Heart right ventricle (tissue), 16 donors: ENCODE results near the gene NUP93. TPM values are rescaled to one million over a fixed set of nuclear protein-coding genes. Genes with fewer than 3 reads are reported as not detected.
A peak's percentile ranks its signal among the peaks of the same experiment; 100 is the strongest.

ENCODE experiments used
- ATAC-seq, 8 donors: fragments of 200-7000 bp; cut with Tn5 transposase; one replicate each; pipeline ENCODE4 v1.9.1; 2020; ENCODE audit warnings: mild to moderate bottlenecking in 8 of 8, moderate library complexity in 8 of 8, moderate number of reproducible peaks in 1 of 8
- DNase-seq, 2 donors: peaks; one replicate each; pipeline ENCODE4 v3.0.0-alpha.2; 2020
- H3K27ac ChIP-seq, 10 donors: fragments of 200-600 bp; sonication (generic) in 2 of 10; one replicate each; pipeline versions ENCODE4 v1.5.0 to v1.8.0; 2020 to 2022; ENCODE audit warnings: mild to moderate bottlenecking in 3 of 10
- H3K27me3 ChIP-seq, 7 donors: fragments of 200-600 bp; one replicate each; pipeline ENCODE4 v1.8.0; 2021 to 2022; ENCODE audit warnings: mild to moderate bottlenecking in 2 of 7
- H3K36me3 ChIP-seq, 9 donors: fragments of 200-600 bp; sonication (generic) in 1 of 9; one replicate each; pipeline versions ENCODE4 v1.5.0 to v1.8.0; 2020 to 2022; ENCODE audit warnings: mild to moderate bottlenecking in 2 of 9
- H3K4me1 ChIP-seq, 9 donors: fragments of 200-600 bp; sonication (generic) in 1 of 9; one replicate each; pipeline versions ENCODE4 v1.5.0 to v1.8.0; 2020 to 2022; ENCODE audit warnings: mild to moderate bottlenecking in 4 of 9
- H3K4me3 ChIP-seq, 10 donors: fragments of 200-600 bp; sonication (generic) in 2 of 10; one replicate each; pipeline versions ENCODE4 v1.5.0 to v1.8.0; 2020 to 2022; ENCODE audit warnings: mild to moderate bottlenecking in 7 of 10, moderate library complexity in 2 of 10
- H3K9me3 ChIP-seq, 11 donors: fragments of 200-600 bp in 10 of 11; sonication (generic) in 2 of 11; one replicate each; pipeline versions ENCODE4 v1.5.0 to v1.8.0; 2013 to 2022; ENCODE audit warnings: mild to moderate bottlenecking in 2 of 11, control low read depth in 1 of 11, moderate library complexity in 1 of 11
- CTCF ChIP-seq, 9 donors: fragments of 200-600 bp; sonication (generic) in 2 of 9; IDR thresholded peaks; one replicate each; pipeline versions ENCODE4 v1.5.0 to v1.8.0; 2021 to 2022; ENCODE audit warnings: antibody characterized with exemption in 9 of 9, mild to moderate bottlenecking in 5 of 9, moderate library complexity in 1 of 9
- WGBS, 2 donors: extraction: QIAGEN DNeasy Blood & Tissue Kit; methylation state at CpG; one replicate each; pipeline ENCODE4 v1.1.7; 2013; ENCODE audit warnings: inconsistent platforms in 1 of 2; 5-methylcytosine and 5-hydroxymethylcytosine counted together
- intact Hi-C, 10 donors: fragments of 100-400 bp; cut with DNase I; formaldehyde crosslinking; loops; one replicate each; pipeline versions ENCODE4 v1.11.1 to v1.14.2; 2022
- polyA plus RNA-seq, 2 donors: library from polyadenylated mRNA; stranded (reverse); fragments of 200-250 nt; gene quantifications; one replicate each; pipeline ENCODE4 v1.2.3, GENCODE V29; 2013
- total RNA-seq, 10 donors: library from RNA; stranded (reverse); fragmentation: NEBNext Ultra II Directional in 3 of 10; extraction: Animal tissue kit (Norgen Biotek cat#: 25700) in 3 of 10; gene quantifications; one replicate each; pipeline versions ENCODE4 v1.2.1 to v1.2.4, GENCODE V29; 2021 to 2023
- donor health status: Arrhythmogenic right ventricular cardiomyopathy.
- donor health status: ischemic (EF 13 %, LVEDD 7.1; RV severe dilation, severe dysfunction).
- donor health status: healthy with polysubstance abuse.
- donor health status: DM: no; HTN: yes; CAD: no.
- donor health status: DM: no; HTN: no; CAD: no.
- donor health status: ischemic (EF 25% LVEDD 6.9; RV normal size, moderate dysfunction).
- donor health status: ischemic (EF 25% LVEDD 5.7; RV mildly dilated, moderate dysfunction).
- donor health status: healthy.
- donor health status: DM: yes; HTN: yes; CAD: no.
- donor health status: Ischemic cardiomyopathy.
- donor health status: ischemic (EF 35%, LVEDD 5.7; RV mildly dilated, moderate dysfunction).
- donor health status: nonischemic (EF 11% LVEDD 7.7; RV severe dilation, severe dysfunction).
- donor health status: DM: yes; HTN: yes; CAD: no.
- donor health status: PGD.
- donor health status: ischemic (EF 29% LVEDD 5.4; RV normal size, mild dysfunction).
- donor health status: nonischemic (EF 23%, LVEDD 6.1; RV moderate dilation, normal function).

The NUP93 gene
- total and polyA plus RNA-seq, 12 donors, result 25.4 to 34.8 (median 27.6) TPM

DNA sequence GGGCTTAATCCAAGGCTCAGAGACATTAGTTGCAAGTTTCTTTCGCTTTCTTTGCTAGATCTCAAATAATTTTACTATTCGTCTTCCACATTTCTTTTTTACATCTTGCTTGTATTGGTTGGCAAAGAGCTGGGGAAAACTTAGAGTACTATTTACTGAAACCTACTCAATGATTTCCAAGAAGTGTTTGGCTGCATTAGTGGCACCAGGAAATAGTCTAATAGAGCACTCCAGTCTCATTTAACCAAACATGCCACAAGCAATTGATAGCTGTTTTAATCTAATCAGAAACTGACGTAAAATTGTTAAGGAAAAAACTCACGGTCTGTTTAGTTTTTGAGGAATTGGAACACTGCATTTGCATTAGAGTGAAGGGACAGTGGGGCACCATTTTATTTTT lies 29.0 kb downstream of the NUP93 start:
- 61 to 64% methylated on average over 4 of the region's 4 CpGs for WGBS, 2 donors
- ATAC-seq (no peak), DNase-seq (no peak)
- no peak for TF ChIP-seq CTCF (IDR thresholded peaks at IDR 0.05)
- H3K9me3 ChIP-seq, result peaks cover 0 to 10% (median 0%) of the 10 kb centered on the region in 11 donors
- peaks cover 0 to 40% (median 10%) of the 10 kb centered on the region in 9 donors for H3K36me3 ChIP-seq
- peak overlapping the region in 2 of 10 donors; percentile 34 to 36 for H3K27ac ChIP-seq
- H3K4me1 ChIP-seq, result peaks cover 0 to 10% (median 0%) of the 10 kb centered on the region in 9 donors
- intact Hi-C loops, result no loop called here
- no peaks in the 10 kb centered on the region for H3K27me3 ChIP-seq
- H3K4me3 ChIP-seq, result no peak overlapping the region

DNA sequence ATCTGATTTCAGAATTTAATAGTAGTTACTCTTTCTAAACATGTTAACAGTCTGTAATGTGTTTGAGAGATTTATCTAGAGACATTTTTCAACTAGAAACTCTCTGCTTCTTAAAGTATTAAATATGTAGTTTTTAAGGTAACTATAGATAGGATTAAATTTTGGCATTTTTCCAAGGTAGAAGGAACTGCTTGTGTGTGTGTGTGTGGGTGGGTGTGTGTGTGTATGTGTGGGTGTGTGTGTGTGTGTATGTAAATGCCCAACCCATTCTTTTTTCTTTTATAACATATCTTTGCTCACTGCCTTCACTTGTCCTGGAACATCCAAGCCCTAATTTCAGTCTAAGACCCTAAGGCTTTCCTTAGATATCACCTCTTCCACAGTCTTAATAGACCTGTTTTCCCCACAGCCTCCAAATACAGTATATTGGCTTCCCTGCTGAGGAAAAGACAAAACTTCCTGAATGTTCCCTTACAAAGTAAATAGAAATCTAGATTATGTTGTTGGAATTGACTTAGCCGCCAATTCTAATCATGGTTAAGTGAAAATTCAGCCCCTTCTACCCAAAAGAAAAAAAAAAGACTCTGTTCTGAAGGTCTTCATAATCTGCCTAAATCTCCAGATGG lies 33.5 kb downstream of the NUP93 start:
- intact Hi-C loops, result no loop called here

GRCh38 chr16:56764835-56765234 lies 34.9 kb downstream of the NUP93 start:
- no peak for TF ChIP-seq CTCF (IDR thresholded peaks at IDR 0.05)

More for the DNA sequence above, 33.5 kb downstream of the NUP93 start:
- no peak for ATAC-seq
- Histone ChIP-seq H3K27me3 (no peaks in the 10 kb centered on the region), H3K4me3 (no peak overlapping the region), H3K36me3 (peaks cover 0 to 43% (median 10%) of the 10 kb centered on the region in 9 donors), H3K27ac (no peak overlapping the region), H3K9me3 (no peaks in the 10 kb centered on the region), H3K4me1 (peaks cover 0 to 18% (median 4%) of the 10 kb centered on the region in 9 donors)
- 74 to 95% methylated on average over 1 of the region's 1 CpG for WGBS, 2 donors
- TF ChIP-seq CTCF (IDR thresholded peaks at IDR 0.05), result no peak
- DNase-seq, result no peak

DNA sequence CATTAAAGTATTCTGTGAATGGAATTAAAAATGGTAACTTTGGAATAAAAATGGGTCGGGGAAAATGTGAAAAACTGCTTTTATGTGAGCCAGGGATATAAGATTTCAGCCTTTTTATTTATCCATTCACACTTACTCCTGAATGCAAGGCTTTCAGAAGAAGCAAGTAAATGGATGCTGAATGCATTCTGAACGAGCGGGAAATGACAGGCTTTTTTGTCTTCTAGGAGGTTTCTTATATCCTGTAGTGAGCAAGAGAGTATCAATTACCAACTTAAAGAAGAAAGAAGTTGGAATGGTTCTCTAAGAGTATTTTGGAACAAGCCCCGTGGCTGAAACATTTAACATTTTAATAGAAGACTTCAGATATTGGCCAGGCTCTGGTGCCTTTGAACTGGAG lies 36.0 kb downstream of the NUP93 start:
- ATAC-seq (no peak), DNase-seq (no peak)
- Histone ChIP-seq H3K27ac (no peak overlapping the region), H3K4me3 (no peak overlapping the region), H3K27me3 (no peaks in the 10 kb centered on the region), H3K9me3 (no peaks in the 10 kb centered on the region), H3K4me1 (peaks cover 0 to 14% (median 7%) of the 10 kb centered on the region in 9 donors), H3K36me3 (peaks cover 0 to 21% (median 0%) of the 10 kb centered on the region in 9 donors)
- WGBS, 2 donors, result 95 to 97% methylated on average over 4 of the region's 4 CpGs
- no peak for TF ChIP-seq CTCF (IDR thresholded peaks at IDR 0.05)
- intact Hi-C loops, result no loop called here

More at GRCh38 chr16:56764835-56765234, 34.9 kb downstream of the NUP93 start:
- DNase-seq (no peak), ATAC-seq (no peak)
- Histone ChIP-seq H3K27me3 (no peaks in the 10 kb centered on the region), H3K4me3 (no peak overlapping the region), H3K36me3 (peaks cover 0 to 33% (median 9%) of the 10 kb centered on the region in 9 donors), H3K4me1 (peaks cover 0 to 14% (median 7%) of the 10 kb centered on the region in 9 donors), H3K27ac (no peak overlapping the region), H3K9me3 (no peaks in the 10 kb centered on the region)
- intact Hi-C loops, result no loop called here
- 65 to 86% methylated on average over 2 of the region's 2 CpGs for WGBS, 2 donors
